WTC11 (cell line): ENCODE results near the gene ZNF185. TPM values are rescaled to one million over a fixed set of nuclear protein-coding genes. Genes with fewer than 3 reads are reported as not detected.

Experiments
- ATAC-seq: fragments of 200-7000 bp; cut with Tn5 transposase; 2 replicates; pipeline ENCODE4 v1.10.0; 2021; ENCODE audit warnings: mild to moderate bottlenecking, moderate library complexity
- CTCF ChIA-PET: fragments of 300-600 bp; sonication (Branson Sonifier 250); formaldehyde crosslinking; loops from one replicate; lab custom pipeline; 2021; ENCODE audit warnings: antibody characterized with exemption; lab: Charles Lee
- POLR2A ChIA-PET: fragments of 350-600 bp; sonication (Branson Sonifier 250); formaldehyde crosslinking; loops from one replicate; lab custom pipeline; 2021; ENCODE audit warnings: antibody characterized with exemption; lab: Charles Lee
- DNase-seq: peaks from one replicate; pipeline ENCODE4 v3.0.0; 2021; ENCODE audit warnings: low spot score
- H3K27ac Mint-ChIP-seq: 2 replicates; pipeline ENCODE4 v1.8.0; 2021; ENCODE audit warnings: mixed read lengths
- H3K27me3 Mint-ChIP-seq: 2 replicates; pipeline ENCODE4 v1.8.0; 2021; ENCODE audit warnings: low read depth, mild to moderate bottlenecking, moderate library complexity, mixed read lengths
- H3K36me3 Mint-ChIP-seq: 2 replicates; pipeline ENCODE4 v1.8.0; 2021; ENCODE audit warnings: mixed read lengths
- H3K4me1 Mint-ChIP-seq: 2 replicates; pipeline ENCODE4 v1.8.0; 2022; ENCODE audit warnings: mixed read lengths
- H3K4me3 Mint-ChIP-seq: 2 replicates; pipeline ENCODE4 v1.8.0; 2021; ENCODE audit warnings: mild to moderate bottlenecking, moderate library complexity, mixed read lengths
- H3K9me3 Mint-ChIP-seq: 2 replicates; pipeline ENCODE4 v1.8.0; 2021; ENCODE audit warnings: mixed read lengths
- ATF2 ChIP-seq: sonication (generic); formaldehyde crosslinking; IDR thresholded peaks from 2 replicates; pipeline ENCODE4 v1.8.1; 2022; ENCODE audit warnings: low read depth, missing genetic modification reagents, borderline replicate concordance
- CTCF ChIP-seq: fragments of 200-600 bp; IDR thresholded peaks from 2 replicates; pipeline ENCODE4 v1.8.0; 2022; ENCODE audit warnings: antibody characterized with exemption
- E2F1 ChIP-seq: sonication (generic); formaldehyde crosslinking; IDR thresholded peaks from 2 replicates; pipeline ENCODE4 v1.8.0; 2022; ENCODE audit warnings: mild to moderate bottlenecking, missing genetic modification reagents
- E2F4 ChIP-seq: sonication (generic); formaldehyde crosslinking; IDR thresholded peaks from 2 replicates; pipeline ENCODE4 v1.8.1; 2022; ENCODE audit warnings: low read depth, mild to moderate bottlenecking, moderate library complexity, missing genetic modification reagents, borderline replicate concordance
- E2F5 ChIP-seq: sonication (generic); formaldehyde crosslinking; IDR thresholded peaks from 2 replicates; pipeline ENCODE4 v1.8.1; 2022; ENCODE audit warnings: mild to moderate bottlenecking, moderate library complexity, missing genetic modification reagents
- ERG ChIP-seq: fragments of 250-450 bp; sonication (Bioruptor Pico); IDR thresholded peaks from 2 replicates; pipeline ENCODE4 v1.8.0; 2021; ENCODE audit warnings: mild to moderate bottlenecking
- HMGXB4 ChIP-seq: sonication (generic); formaldehyde crosslinking; IDR thresholded peaks from 2 replicates; pipeline ENCODE4 v1.8.1; 2023; ENCODE audit warnings: mild to moderate bottlenecking, moderate library complexity, missing genetic modification reagents
- MXD4 ChIP-seq: fragments of 250-450 bp; sonication (Bioruptor Pico); IDR thresholded peaks from 2 replicates; pipeline ENCODE4 v1.8.0; 2021; ENCODE audit warnings: mild to moderate bottlenecking, moderate library complexity, borderline replicate concordance
- SMAD4 ChIP-seq: sonication (generic); formaldehyde crosslinking; IDR thresholded peaks from 2 replicates; pipeline ENCODE4 v1.8.0; 2022; ENCODE audit warnings: mild to moderate bottlenecking, missing genetic modification reagents
- SP1 ChIP-seq: sonication (generic); formaldehyde crosslinking; conservative IDR thresholded peaks from 2 replicates; pipeline ENCODE4 v1.8.1; 2022; ENCODE audit warnings: missing genetic modification reagents
- ZNF138 ChIP-seq: sonication (generic); formaldehyde crosslinking; conservative IDR thresholded peaks from 2 replicates; pipeline ENCODE4 v1.8.1; 2022; ENCODE audit warnings: mild to moderate bottlenecking, moderate library complexity, missing genetic modification reagents
- ZNF263 ChIP-seq: sonication (generic); formaldehyde crosslinking; IDR thresholded peaks from 2 replicates; pipeline ENCODE4 v1.8.1; 2022; ENCODE audit warnings: low read depth, mild to moderate bottlenecking, moderate library complexity, missing genetic modification reagents
- ZNF317 ChIP-seq: sonication (generic); formaldehyde crosslinking; IDR thresholded peaks from 2 replicates; pipeline ENCODE4 v1.8.1; 2023; ENCODE audit warnings: low read depth, mild to moderate bottlenecking, moderate library complexity, missing genetic modification reagents, borderline replicate concordance
- ZNF512 ChIP-seq: sonication (generic); formaldehyde crosslinking; IDR thresholded peaks from 2 replicates; pipeline ENCODE4 v1.8.1; 2022; ENCODE audit warnings: missing genetic modification reagents, borderline replicate concordance
- total RNA-seq: library from RNA; stranded (reverse); gene quantifications from 3 replicates; pipeline ENCODE4 v1.2.3, GENCODE V29; 2021

ZNF185 gene
- total RNA-seq, 1 experiment from 2014 or later = 8.2 TPM

- TF ChIP-seq E2F5 (CRISPR knock-in tag) (no peak), CTCF (no peak), ZNF138 (CRISPR knock-in tag) (no peak), E2F4 (CRISPR knock-in tag) (no peak), ERG (CRISPR knock-in tag) (no peak), ZNF263 (CRISPR knock-in tag) (no peak), ATF2 (CRISPR knock-in tag) (no peak), ZNF317 (CRISPR knock-in tag) (no peak)
These were observed 26.6 kb upstream of the ZNF185 start (continued) for GRCh38 chrX:152871260-152871659.

GRCh38 chrX:152872522-152872921 is 25.3 kb upstream of the ZNF185 start:
- Mint-ChIP-seq H3K27ac (no peak overlapping the region), H3K9me3 (peaks cover 3% of the 10 kb centered on the region; the same call in 1 of the 2 replicates), H3K4me3 (no peak overlapping the region), H3K4me1 (peaks cover 8% of the 10 kb centered on the region; the same call in 1 of the 2 replicates), H3K36me3 (peaks cover 17% of the 10 kb centered on the region), H3K27me3 (peaks cover 18% of the 10 kb centered on the region)
- no peak for TF ChIP-seq SP1 (CRISPR knock-in tag)
- no peak for TF ChIP-seq HMGXB4
- no peak for TF ChIP-seq ZNF512 (CRISPR knock-in tag)
- ChIA-PET CTCF (interaction anchor here (1.0 to 1.5 kb wide), 3 partner anchors 11 to 54 kb away, joined by 3 read pairs; no protein-coding TSS in a partner anchor), POLR2A (no interaction called here)
- DNase-seq (no peak), ATAC-seq (no peak)

- DNase-seq = no peak
- POLR2A ChIA-PET = no interaction called here
- H3K27me3 Mint-ChIP-seq = peaks cover 18% of the 10 kb centered on the region
- peaks cover 8% of the 10 kb centered on the region; the same call in 1 of the 2 replicates for H3K4me1 Mint-ChIP-seq
- peaks cover 3% of the 10 kb centered on the region; the same call in 1 of the 2 replicates for H3K9me3 Mint-ChIP-seq
- ATAC-seq = no peak
- H3K4me3 Mint-ChIP-seq = no peak overlapping the region
- CTCF ChIA-PET = interaction anchor here (1.0 to 1.5 kb wide), 2 partner anchors 10 to 53 kb away, joined by 3 read pairs; no protein-coding TSS in a partner anchor
- H3K27ac Mint-ChIP-seq = no peak overlapping the region
- TF ChIP-seq CTCF (no peak), SMAD4 (CRISPR knock-in tag) (no peak), E2F5 (CRISPR knock-in tag) (no peak), E2F1 (CRISPR knock-in tag) (no peak), MXD4 (CRISPR knock-in tag) (no peak)
- TF ChIP-seq, all 79 proteins: peak for 0
- H3K36me3 Mint-ChIP-seq = peaks cover 15% of the 10 kb centered on the region
These were observed 24.5 kb upstream of the ZNF185 start for GRCh38 chrX:152873361-152873760.
